HEK293 (cell line): ENCODE data around the gene CASZ1.

Experiments used
- CTCF ChIA-PET: fragments of 350-600 bp; formaldehyde crosslinking; extraction: SDS; loops from one replicate; lab custom pipeline; 2021; ENCODE audit warnings: antibody characterized with exemption; lab: Yijun Ruan, JAX
- POLR2A ChIA-PET: fragments of 300-600 bp; formaldehyde crosslinking; extraction: SDS; loops from one replicate; lab custom pipeline; 2020; ENCODE audit warnings: antibody characterized with exemption, inconsistent platforms; lab: Yijun Ruan, JAX
- H3K27ac ChIP-seq: fragments of 200-500 bp; sonication (Bioruptor generic); 2 replicates; pipeline ENCODE4 v1.5.1; 2014; ENCODE audit warnings: low read depth, low read length, control low read depth, inconsistent platforms; ENCODE audit errors: extremely low read depth
- H3K36me3 ChIP-seq, 2 experiments: fragments of 200-500 bp in 1 of 2; sonication (Bioruptor generic) in 1 of 2; 1 replicate in 1 of 2; 2 replicates in 1 of 2; pipeline ENCODE4 v1.5.1; 2014 to 2017; ENCODE audit warnings: inconsistent platforms in 2 of 2, low read length in 2 of 2; ENCODE audit not compliant: control insufficient read depth in 2 of 2, insufficient read depth in 1 of 2
- H3K4me1 ChIP-seq: fragments of 200-500 bp; sonication (Bioruptor generic); 2 replicates; pipeline ENCODE4 v1.5.1; 2014; ENCODE audit warnings: mild to moderate bottlenecking, low read length, inconsistent platforms; ENCODE audit not compliant: control insufficient read depth, insufficient read depth
- H3K4me3 ChIP-seq: 2 replicates; pipeline ENCODE4 v1.5.1; 2011; ENCODE audit warnings: low read depth, mild to moderate bottlenecking, control low read depth, low read length, moderate library complexity
- H3K9me3 ChIP-seq: fragments of 200-500 bp; sonication (Bioruptor generic); 2 replicates; pipeline ENCODE4 v1.5.1; 2014; ENCODE audit warnings: low read depth, low read length, inconsistent platforms; ENCODE audit not compliant: control insufficient read depth, insufficient read depth
- KLF16 ChIP-seq: fragments of 450-650 bp; formaldehyde crosslinking; IDR thresholded peaks from 2 replicates; pipeline ENCODE4 v1.5.1; 2017; ENCODE audit warnings: missing biosample characterization, missing genetic modification characterization
- MEIS1 ChIP-seq: sonication (generic); formaldehyde crosslinking; IDR thresholded peaks from 2 replicates; pipeline ENCODE4 v1.8.1; 2022; ENCODE audit warnings: missing genetic modification reagents, mild to moderate bottlenecking, borderline replicate concordance
- PATZ1 ChIP-seq: fragments of 450-650 bp; formaldehyde crosslinking; IDR thresholded peaks from 2 replicates; pipeline ENCODE4 v1.5.1; 2016; ENCODE audit warnings: missing biosample characterization, missing genetic modification characterization
- YY1 ChIP-seq: fragments of 450-650 bp; formaldehyde crosslinking; IDR thresholded peaks from 2 replicates; pipeline ENCODE4 v1.5.1; 2018; ENCODE audit warnings: missing biosample characterization, missing genetic modification characterization
- ZBTB26 ChIP-seq: fragments of 450-650 bp; formaldehyde crosslinking; optimal IDR thresholded peaks from 2 replicates; pipeline ENCODE3; 2016; ENCODE audit warnings: missing biosample characterization, mild to moderate bottlenecking, missing genetic modification characterization
- ZNF132 ChIP-seq: fragments of 450-650 bp; formaldehyde crosslinking; IDR thresholded peaks from 2 replicates; pipeline ENCODE4 v1.5.1; 2017; ENCODE audit warnings: missing biosample characterization, missing genetic modification characterization, borderline replicate concordance
- ZNF133 ChIP-seq: fragments of 450-650 bp; formaldehyde crosslinking; IDR thresholded peaks from 2 replicates; pipeline ENCODE4 v1.5.1; 2016; ENCODE audit warnings: missing biosample characterization, missing genetic modification characterization
- ZNF146 ChIP-seq: fragments of 450-650 bp; formaldehyde crosslinking; IDR thresholded peaks from 2 replicates; pipeline ENCODE4 v1.5.1; 2016; ENCODE audit warnings: missing biosample characterization, missing genetic modification characterization
- ZNF19 ChIP-seq: fragments of 450-650 bp; formaldehyde crosslinking; IDR thresholded peaks from 2 replicates; pipeline ENCODE4; 2016; ENCODE audit warnings: missing biosample characterization, missing genetic modification characterization, low read depth
- ZNF350 ChIP-seq: fragments of 450-650 bp; formaldehyde crosslinking; IDR thresholded peaks from 2 replicates; pipeline ENCODE4 v1.5.0; 2017; ENCODE audit warnings: missing biosample characterization, mild to moderate bottlenecking, missing genetic modification characterization
- ZNF354C ChIP-seq: fragments of 450-650 bp; formaldehyde crosslinking; IDR thresholded peaks from 2 replicates; pipeline ENCODE4 v1.5.1; 2016; ENCODE audit warnings: missing biosample characterization, missing genetic modification characterization, low read depth, borderline replicate concordance
- ZNF426 ChIP-seq: fragments of 450-650 bp; formaldehyde crosslinking; IDR thresholded peaks from 2 replicates; pipeline ENCODE4 v1.5.1; 2017; ENCODE audit warnings: missing biosample characterization, missing genetic modification characterization, mild to moderate bottlenecking, inconsistent platforms, moderate library complexity
- ZNF473 ChIP-seq: fragments of 450-650 bp; formaldehyde crosslinking; IDR thresholded peaks from 2 replicates; pipeline ENCODE4 v1.5.1; 2017; ENCODE audit warnings: missing biosample characterization, missing genetic modification characterization
- ZNF510 ChIP-seq: fragments of 450-650 bp; formaldehyde crosslinking; IDR thresholded peaks from 2 replicates; pipeline ENCODE4 v1.5.1; 2018; ENCODE audit warnings: mild to moderate bottlenecking, missing genetic modification characterization, missing biosample characterization; ENCODE audit not compliant: insufficient replicate concordance
- ZNF624 ChIP-seq: fragments of 450-650 bp; formaldehyde crosslinking; IDR thresholded peaks from 2 replicates; pipeline ENCODE4 v1.5.1; 2017; ENCODE audit warnings: missing biosample characterization, missing genetic modification characterization
- ZNF626 ChIP-seq: fragments of 450-650 bp; sonication (Bioruptor Pico); formaldehyde crosslinking; IDR thresholded peaks from 2 replicates; pipeline ENCODE4 v1.5.1; 2018; ENCODE audit warnings: missing biosample characterization, missing genetic modification characterization, inconsistent platforms
- TF ChIP-seq, protein P1 (sequence below): fragments of 450-650 bp; formaldehyde crosslinking; IDR thresholded peaks from 2 replicates; pipeline ENCODE4 v1.5.1; 2016; ENCODE audit warnings: missing biosample characterization, missing genetic modification characterization
- TF ChIP-seq, protein P2 (sequence below): fragments of 450-650 bp; IDR thresholded peaks from 2 replicates; pipeline ENCODE4 v1.5.1; 2018; ENCODE audit warnings: missing biosample characterization, missing genetic modification characterization
- TF ChIP-seq, protein P3 (sequence below): fragments of 450-650 bp; formaldehyde crosslinking; IDR thresholded peaks from 2 replicates; pipeline ENCODE4 v1.5.1; 2017; ENCODE audit warnings: missing biosample characterization, missing genetic modification characterization
- TF ChIP-seq, protein P4 (sequence below): fragments of 450-650 bp; formaldehyde crosslinking; IDR thresholded peaks from 2 replicates; pipeline ENCODE4 v1.5.1; 2016; ENCODE audit warnings: missing biosample characterization, missing genetic modification characterization

The CASZ1 gene

DNA sequence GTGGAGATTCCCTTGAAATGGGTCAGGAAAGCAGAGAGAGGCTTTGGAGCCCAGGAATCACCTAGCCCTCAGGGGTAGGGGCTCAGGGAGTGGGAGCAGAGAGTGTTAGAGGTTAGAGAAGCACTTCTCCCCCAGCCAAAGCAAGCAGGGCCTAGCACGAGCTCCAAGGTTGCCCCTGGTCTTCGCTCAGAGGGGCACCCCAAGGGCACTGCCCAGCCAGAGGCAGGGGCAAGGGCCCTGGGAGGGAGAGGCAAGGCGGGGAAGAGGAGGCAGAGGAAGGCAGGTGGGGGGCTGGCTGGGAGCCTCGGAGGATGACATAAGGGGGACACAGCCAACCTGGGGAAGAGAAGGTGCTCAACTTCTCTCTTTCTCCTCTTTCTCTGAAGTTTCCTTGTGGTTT lies 71.9 kb downstream of the CASZ1 start:
- CTCF ChIA-PET, result no interaction called here
- POLR2A ChIA-PET, result no interaction called here
- no peak overlapping the region for H3K27ac ChIP-seq

DNA sequence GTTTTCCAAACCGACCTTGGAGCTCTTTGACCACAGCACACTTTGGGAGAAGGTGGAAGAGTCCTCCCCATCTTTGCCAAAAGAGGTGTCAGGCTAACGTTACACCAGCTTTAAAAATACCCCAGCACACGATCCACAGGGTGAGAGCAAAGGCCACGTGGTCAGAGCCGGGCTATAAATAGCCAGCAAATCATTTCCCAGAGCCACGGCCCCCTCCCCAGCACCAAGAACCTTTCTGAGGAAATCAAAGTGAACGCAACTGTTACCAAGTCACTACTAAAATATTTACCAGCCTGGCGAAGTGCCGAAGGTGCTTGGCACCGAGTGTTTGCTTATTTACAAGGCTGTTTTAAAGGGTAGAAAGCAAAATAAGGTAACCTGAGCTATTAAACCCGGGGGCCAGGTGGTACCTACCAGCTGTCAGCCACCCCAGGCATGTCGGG lies 72.4 kb downstream of the CASZ1 start:
- Histone ChIP-seq H3K9me3 (no peaks in the 10 kb centered on the region), H3K36me3 (no peaks in the 10 kb centered on the region), H3K4me3 (no peak overlapping the region)
- TF ChIP-seq ZNF426 (tag by site-specific recombination) (no peak), ZNF626 (tag by site-specific recombination) (no peak), PATZ1 (peak; percentile 44), ZNF624 (tag by site-specific recombination) (no peak), ZNF146 (tag by site-specific recombination) (no peak), ZNF132 (tag by site-specific recombination) (no peak), YY1 (no peak), ZNF473 (no peak), ZNF350 (tag by site-specific recombination) (no peak), ZBTB26 (no peak), KLF16 (tag by site-specific recombination) (no peak)
- TF ChIP-seq, protein P1, sequence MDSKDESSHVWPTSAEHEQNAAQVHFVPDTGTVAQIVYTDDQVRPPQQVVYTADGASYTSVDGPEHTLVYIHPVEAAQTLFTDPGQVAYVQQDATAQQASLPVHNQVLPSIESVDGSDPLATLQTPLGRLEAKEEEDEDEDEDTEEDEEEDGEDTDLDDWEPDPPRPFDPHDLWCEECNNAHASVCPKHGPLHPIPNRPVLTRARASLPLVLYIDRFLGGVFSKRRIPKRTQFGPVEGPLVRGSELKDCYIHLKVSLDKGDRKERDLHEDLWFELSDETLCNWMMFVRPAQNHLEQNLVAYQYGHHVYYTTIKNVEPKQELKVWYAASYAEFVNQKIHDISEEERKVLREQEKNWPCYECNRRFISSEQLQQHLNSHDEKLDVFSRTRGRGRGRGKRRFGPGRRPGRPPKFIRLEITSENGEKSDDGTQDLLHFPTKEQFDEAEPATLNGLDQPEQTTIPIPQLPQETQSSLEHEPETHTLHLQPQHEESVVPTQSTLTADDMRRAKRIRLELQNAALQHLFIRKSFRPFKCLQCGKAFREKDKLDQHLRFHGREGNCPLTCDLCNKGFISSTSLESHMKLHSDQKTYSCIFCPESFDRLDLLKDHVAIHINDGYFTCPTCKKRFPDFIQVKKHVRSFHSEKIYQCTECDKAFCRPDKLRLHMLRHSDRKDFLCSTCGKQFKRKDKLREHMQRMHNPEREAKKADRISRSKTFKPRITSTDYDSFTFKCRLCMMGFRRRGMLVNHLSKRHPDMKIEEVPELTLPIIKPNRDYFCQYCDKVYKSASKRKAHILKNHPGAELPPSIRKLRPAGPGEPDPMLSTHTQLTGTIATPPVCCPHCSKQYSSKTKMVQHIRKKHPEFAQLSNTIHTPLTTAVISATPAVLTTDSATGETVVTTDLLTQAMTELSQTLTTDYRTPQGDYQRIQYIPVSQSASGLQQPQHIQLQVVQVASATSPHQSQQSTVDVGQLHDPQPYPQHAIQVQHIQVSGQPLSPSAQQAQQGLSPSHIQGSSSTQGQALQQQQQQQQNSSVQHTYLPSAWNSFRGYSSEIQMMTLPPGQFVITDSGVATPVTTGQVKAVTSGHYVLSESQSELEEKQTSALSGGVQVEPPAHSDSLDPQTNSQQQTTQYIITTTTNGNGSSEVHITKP (tag by site-specific recombination), result peak; percentile 89
- TF ChIP-seq, all 188 proteins: peak for 2
- ChIA-PET CTCF (no interaction called here), POLR2A (no interaction called here)
- Histone ChIP-seq H3K4me1 (peaks cover 8% of the 10 kb centered on the region), H3K27ac (no peak overlapping the region)

More for the DNA sequence above, 71.9 kb downstream of the CASZ1 start:
- H3K9me3 ChIP-seq, result no peaks in the 10 kb centered on the region
- H3K4me3 ChIP-seq, result no peak overlapping the region
- no peak for TF ChIP-seq ZNF19 (tag by site-specific recombination)
- TF ChIP-seq, protein P2, sequence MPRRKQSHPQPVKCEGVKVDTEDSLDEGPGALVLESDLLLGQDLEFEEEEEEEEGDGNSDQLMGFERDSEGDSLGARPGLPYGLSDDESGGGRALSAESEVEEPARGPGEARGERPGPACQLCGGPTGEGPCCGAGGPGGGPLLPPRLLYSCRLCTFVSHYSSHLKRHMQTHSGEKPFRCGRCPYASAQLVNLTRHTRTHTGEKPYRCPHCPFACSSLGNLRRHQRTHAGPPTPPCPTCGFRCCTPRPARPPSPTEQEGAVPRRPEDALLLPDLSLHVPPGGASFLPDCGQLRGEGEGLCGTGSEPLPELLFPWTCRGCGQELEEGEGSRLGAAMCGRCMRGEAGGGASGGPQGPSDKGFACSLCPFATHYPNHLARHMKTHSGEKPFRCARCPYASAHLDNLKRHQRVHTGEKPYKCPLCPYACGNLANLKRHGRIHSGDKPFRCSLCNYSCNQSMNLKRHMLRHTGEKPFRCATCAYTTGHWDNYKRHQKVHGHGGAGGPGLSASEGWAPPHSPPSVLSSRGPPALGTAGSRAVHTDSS, result 0 out of 2 replicates have a peak, but pooled peaks have one; percentile 22
- H3K36me3 ChIP-seq, result no peaks in the 10 kb centered on the region
- peaks cover 8% of the 10 kb centered on the region for H3K4me1 ChIP-seq

DNA sequence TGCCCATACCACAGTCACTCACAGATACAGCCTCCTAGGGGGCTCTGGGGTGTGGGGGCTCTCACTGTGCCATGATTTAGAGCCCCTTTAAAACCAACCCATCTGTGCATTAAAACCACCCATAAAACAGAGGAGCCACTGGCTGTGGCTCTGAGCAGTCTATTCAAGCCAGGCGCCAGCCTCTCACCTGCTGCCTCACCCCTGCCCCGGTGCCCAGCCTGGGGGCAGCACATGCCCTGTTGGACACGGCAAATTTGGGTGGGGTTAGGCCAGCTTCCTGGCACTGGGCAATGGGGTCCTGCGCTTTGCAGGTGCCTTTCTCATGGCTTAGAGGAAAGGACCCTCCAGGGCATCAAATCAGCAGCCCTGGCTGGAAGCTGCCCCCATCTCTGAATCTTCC lies 73.1 kb downstream of the CASZ1 start:
- Histone ChIP-seq H3K4me3 (no peak overlapping the region), H3K9me3 (no peaks in the 10 kb centered on the region), H3K36me3 (no peaks in the 10 kb centered on the region), H3K27ac (no peak overlapping the region), H3K4me1 (peaks cover 8% of the 10 kb centered on the region)
- TF ChIP-seq MEIS1 (CRISPR knock-in tag) (no peak), ZNF354C (tag by site-specific recombination) (no peak), ZNF133 (tag by site-specific recombination) (no peak), ZNF510 (tag by site-specific recombination) (no peak)
- TF ChIP-seq, protein P3, sequence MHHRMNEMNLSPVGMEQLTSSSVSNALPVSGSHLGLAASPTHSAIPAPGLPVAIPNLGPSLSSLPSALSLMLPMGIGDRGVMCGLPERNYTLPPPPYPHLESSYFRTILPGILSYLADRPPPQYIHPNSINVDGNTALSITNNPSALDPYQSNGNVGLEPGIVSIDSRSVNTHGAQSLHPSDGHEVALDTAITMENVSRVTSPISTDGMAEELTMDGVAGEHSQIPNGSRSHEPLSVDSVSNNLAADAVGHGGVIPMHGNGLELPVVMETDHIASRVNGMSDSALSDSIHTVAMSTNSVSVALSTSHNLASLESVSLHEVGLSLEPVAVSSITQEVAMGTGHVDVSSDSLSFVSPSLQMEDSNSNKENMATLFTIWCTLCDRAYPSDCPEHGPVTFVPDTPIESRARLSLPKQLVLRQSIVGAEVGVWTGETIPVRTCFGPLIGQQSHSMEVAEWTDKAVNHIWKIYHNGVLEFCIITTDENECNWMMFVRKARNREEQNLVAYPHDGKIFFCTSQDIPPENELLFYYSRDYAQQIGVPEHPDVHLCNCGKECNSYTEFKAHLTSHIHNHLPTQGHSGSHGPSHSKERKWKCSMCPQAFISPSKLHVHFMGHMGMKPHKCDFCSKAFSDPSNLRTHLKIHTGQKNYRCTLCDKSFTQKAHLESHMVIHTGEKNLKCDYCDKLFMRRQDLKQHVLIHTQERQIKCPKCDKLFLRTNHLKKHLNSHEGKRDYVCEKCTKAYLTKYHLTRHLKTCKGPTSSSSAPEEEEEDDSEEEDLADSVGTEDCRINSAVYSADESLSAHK (tag by site-specific recombination), result no peak
- TF ChIP-seq, protein P4, sequence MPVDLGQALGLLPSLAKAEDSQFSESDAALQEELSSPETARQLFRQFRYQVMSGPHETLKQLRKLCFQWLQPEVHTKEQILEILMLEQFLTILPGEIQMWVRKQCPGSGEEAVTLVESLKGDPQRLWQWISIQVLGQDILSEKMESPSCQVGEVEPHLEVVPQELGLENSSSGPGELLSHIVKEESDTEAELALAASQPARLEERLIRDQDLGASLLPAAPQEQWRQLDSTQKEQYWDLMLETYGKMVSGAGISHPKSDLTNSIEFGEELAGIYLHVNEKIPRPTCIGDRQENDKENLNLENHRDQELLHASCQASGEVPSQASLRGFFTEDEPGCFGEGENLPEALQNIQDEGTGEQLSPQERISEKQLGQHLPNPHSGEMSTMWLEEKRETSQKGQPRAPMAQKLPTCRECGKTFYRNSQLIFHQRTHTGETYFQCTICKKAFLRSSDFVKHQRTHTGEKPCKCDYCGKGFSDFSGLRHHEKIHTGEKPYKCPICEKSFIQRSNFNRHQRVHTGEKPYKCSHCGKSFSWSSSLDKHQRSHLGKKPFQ (tag by site-specific recombination), result no peak
- ChIA-PET POLR2A (no interaction called here), CTCF (no interaction called here)
